Measurements from ENCODE around the gene ANKRD24. TPM values are rescaled to one million over a fixed set of nuclear protein-coding genes. Genes with fewer than 3 reads are reported as not detected.

The ANKRD24 gene
- total RNA-seq, 1 donor from 2014 or later, result 0.26 TPM

DNA sequence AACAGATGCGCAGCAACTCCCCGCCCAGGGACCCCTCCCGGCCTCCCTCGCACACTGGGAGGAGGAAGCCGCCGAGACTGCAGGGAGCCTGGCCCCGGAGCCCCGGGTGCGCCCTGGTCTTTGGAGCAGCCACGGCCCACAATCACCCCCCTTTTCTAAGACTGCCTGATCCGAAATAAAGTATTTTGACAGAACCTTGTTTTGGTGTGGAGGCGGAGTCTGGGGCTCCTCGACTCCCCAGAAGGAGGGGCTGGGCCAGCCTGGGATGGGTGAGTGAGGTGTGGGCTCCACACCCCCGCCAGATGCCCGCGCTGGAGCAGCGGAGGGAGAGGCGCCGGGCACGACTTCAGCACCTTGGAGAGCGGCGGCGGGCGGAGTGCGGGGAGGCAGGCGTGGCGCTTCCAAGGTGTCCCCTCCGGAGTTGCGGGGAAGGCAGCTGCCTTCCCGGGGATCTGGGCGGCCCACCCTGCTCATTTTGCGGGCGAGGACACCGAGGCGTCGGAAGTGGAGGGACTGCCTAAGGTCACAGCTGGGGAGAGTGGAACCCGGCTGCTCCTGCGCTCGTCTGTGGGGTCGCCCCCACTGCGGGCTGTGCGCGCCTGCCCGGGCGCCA, 9.5 kb upstream of the ANKRD24 start:
- TF ChIP-seq, protein P1, sequence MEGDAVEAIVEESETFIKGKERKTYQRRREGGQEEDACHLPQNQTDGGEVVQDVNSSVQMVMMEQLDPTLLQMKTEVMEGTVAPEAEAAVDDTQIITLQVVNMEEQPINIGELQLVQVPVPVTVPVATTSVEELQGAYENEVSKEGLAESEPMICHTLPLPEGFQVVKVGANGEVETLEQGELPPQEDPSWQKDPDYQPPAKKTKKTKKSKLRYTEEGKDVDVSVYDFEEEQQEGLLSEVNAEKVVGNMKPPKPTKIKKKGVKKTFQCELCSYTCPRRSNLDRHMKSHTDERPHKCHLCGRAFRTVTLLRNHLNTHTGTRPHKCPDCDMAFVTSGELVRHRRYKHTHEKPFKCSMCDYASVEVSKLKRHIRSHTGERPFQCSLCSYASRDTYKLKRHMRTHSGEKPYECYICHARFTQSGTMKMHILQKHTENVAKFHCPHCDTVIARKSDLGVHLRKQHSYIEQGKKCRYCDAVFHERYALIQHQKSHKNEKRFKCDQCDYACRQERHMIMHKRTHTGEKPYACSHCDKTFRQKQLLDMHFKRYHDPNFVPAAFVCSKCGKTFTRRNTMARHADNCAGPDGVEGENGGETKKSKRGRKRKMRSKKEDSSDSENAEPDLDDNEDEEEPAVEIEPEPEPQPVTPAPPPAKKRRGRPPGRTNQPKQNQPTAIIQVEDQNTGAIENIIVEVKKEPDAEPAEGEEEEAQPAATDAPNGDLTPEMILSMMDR (IDR thresholded peaks at IDR 0.05; ENCODE audit: insufficient read depth, low read length, severe bottlenecking), result no peak
- FAIRE-seq, result no peak
- DNase-seq (ENCODE audit: low read depth), result no peak
- Histone ChIP-seq H3K27me3 (ENCODE audit: control insufficient read depth, insufficient read depth, low read length) (no peaks in the 10 kb centered on the region), H3K4me3 (ENCODE audit: low read depth, low read length) (no peak overlapping the region), H3K36me3 (ENCODE audit: control insufficient read depth, insufficient read depth, low read length) (peaks cover 5% of the 10 kb centered on the region)

DNA sequence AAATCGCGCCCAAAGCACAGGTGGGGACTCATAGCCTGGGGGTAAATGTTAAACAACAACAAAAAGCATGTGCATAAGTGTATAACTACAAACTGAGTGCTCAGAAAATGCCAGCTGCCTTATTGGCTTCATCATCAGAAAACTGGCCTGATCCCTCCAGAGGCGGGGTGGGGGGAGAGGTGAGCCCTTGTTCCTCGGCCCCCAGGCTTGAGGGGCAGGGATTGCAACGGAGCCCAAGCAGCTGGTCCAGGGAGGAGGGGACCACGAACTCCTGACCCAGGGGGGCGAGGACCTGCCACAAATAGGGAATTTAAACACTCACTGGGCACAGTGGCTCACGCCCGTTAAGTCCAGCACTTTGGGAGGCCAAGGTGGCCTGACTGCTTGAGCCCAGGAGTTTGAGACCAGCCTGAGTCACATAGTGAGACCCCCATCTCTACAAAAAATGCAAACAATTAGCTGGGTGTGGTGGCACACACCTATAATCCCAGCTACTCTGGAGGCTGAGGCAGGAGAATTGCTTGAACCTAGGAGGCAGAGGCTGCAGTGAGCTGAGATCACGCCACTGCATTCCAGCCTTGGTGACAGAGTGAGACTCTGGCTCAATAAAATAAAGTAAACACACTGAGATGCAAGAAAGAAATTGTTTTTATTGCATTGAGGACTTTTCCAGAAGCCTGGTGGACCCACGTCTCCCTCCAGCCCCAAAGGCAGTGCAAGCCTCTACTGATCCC, 8.8 kb upstream of the ANKRD24 start:
- TF ChIP-seq, protein P1 (IDR thresholded peaks at IDR 0.05; ENCODE audit: insufficient read depth, low read length, severe bottlenecking), result no peak
- DNase-seq (ENCODE audit: low read depth), result no peak
- Histone ChIP-seq H3K36me3 (ENCODE audit: control insufficient read depth, insufficient read depth, low read length) (peaks cover 5% of the 10 kb centered on the region), H3K27me3 (ENCODE audit: control insufficient read depth, insufficient read depth, low read length) (no peaks in the 10 kb centered on the region), H3K4me3 (ENCODE audit: low read depth, low read length) (no peak overlapping the region)
- no peak for FAIRE-seq

DNA sequence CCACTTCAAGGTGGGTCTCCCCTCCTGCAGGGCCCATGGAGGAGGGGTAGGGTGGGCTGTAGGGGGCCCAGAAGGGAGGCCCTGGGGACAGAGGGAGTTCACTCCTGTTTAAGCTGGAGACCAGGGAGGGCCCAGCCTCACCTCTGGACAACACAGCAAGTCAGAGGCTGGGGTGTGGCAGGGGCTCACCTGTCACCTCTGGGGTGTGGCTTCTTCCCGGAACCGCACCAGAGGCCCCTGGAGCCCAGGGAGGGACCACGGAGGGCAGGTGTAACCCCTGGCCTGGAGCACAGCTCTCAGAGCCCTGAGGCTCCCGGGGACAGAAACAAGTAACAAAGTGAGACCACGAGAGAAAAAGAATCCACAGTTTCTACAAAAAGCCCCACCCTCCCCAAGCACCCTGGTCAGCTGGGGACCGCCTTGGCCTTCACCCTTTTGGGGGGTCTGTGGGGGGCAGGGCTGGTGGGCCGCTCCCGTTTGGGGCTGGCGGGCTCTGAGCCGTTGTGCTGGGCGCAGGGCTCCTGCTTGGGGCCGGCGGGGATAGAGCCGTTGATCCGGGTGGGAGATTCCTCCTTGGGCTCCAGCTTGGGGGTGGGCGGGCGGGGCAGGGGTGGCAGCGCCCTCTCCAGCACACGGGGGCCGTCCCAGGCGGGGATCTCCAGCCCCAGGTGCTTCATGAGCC, 8.1 kb upstream of the ANKRD24 start:
- no peak overlapping the region for H3K4me3 ChIP-seq (ENCODE audit: low read depth, low read length)
- H3K27me3 ChIP-seq (ENCODE audit: control insufficient read depth, insufficient read depth, low read length), result no peaks in the 10 kb centered on the region
- FAIRE-seq, result no peak
- no peak for DNase-seq (ENCODE audit: low read depth)
- TF ChIP-seq, protein P1 (IDR thresholded peaks at IDR 0.05; ENCODE audit: insufficient read depth, low read length, severe bottlenecking), result no peak
- peaks cover 6% of the 10 kb centered on the region for H3K36me3 ChIP-seq (ENCODE audit: control insufficient read depth, insufficient read depth, low read length)

DNA sequence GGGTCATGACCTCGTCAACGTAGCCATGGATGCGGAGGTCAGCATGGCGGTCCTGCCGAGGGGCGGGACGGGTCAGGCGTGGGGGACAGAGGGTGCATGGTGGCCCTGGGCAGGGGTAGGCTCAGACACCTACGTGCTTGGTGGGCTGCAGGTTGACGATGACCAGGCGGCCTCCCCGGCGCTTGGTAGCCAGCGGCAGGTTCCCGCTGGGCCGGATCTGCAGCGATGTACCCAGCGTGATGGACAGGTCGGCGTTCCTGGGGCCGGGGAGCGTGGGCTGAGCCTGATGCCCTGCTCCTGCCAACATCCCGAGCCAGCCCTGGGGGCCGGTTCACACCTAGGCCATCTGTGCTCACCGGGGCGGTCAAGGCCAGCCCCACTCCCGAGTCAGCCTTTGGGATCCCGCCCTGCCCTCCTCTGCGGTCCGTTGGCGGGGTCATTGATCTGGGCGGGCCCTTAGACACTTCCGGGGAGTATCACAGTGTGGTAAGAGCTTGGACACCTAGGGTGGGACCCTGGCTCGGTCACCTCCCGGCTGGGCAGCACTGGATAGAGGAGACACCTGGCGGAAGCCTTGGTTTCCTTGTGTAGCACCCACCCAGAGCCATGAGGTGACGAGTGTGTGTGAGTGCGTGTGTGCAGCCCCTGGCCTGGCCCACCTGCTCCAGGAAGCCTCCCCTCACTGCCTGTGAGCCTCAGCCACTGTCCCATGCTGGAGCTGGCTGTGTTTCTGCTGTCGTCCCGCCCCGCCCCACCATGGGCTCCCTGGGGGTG, 7.4 kb upstream of the ANKRD24 start:
- Histone ChIP-seq H3K36me3 (ENCODE audit: control insufficient read depth, insufficient read depth, low read length) (peaks cover 8% of the 10 kb centered on the region), H3K27me3 (ENCODE audit: control insufficient read depth, insufficient read depth, low read length) (no peaks in the 10 kb centered on the region), H3K4me3 (ENCODE audit: low read depth, low read length) (no peak overlapping the region)
- FAIRE-seq (no peak), DNase-seq (ENCODE audit: low read depth) (no peak)
- TF ChIP-seq, protein P1 (IDR thresholded peaks at IDR 0.05; ENCODE audit: insufficient read depth, low read length, severe bottlenecking), result no peak

DNA sequence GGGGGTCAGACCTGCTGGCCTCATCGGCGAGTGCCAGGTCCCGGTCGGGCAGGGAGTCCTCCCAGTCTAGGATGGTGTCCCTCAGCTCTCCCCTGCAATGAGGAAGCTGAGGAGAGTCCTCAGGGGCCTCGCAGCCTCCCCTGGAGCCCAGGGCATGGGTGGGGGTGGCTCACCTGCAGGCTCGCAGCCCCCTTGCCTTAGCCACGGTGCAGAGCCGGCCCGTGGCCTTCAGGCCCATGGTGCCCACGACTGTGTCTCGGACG, 6.9 kb upstream of the ANKRD24 start:
- no peak overlapping the region for H3K4me3 ChIP-seq (ENCODE audit: low read depth, low read length)
- H3K27me3 ChIP-seq (ENCODE audit: control insufficient read depth, insufficient read depth, low read length), result no peaks in the 10 kb centered on the region
- DNase-seq (ENCODE audit: low read depth), result no peak
- FAIRE-seq, result no peak
- TF ChIP-seq, protein P1 (IDR thresholded peaks at IDR 0.05; ENCODE audit: insufficient read depth, low read length, severe bottlenecking), result no peak
- peaks cover 9% of the 10 kb centered on the region for H3K36me3 ChIP-seq (ENCODE audit: control insufficient read depth, insufficient read depth, low read length)

All from bronchial epithelial cell (primary cell).